ENCODE results near the gene APBA2.

The APBA2 gene

GRCh38 chr15:29123991-29124390 is 238.2 kb downstream of the APBA2 start:
- H3K27me3 Mint-ChIP-seq: no peaks in the 10 kb centered on the region
- H3K4me1 Mint-ChIP-seq: no peaks in the 10 kb centered on the region

GRCh38 chr15:29124581-29125381 is 239.0 kb downstream of the APBA2 start:
- H3K27ac Mint-ChIP-seq: no peak overlapping the region
- no peaks in the 10 kb centered on the region for H3K36me3 Mint-ChIP-seq
- no peak overlapping the region for H3K4me3 Mint-ChIP-seq
- no peak for ATAC-seq (replicated peaks)
- H3K9me3 Mint-ChIP-seq: no peaks in the 10 kb centered on the region
- DNase-seq: no peak
- H3K27me3 Mint-ChIP-seq: no peaks in the 10 kb centered on the region
- H3K4me1 Mint-ChIP-seq: no peaks in the 10 kb centered on the region

More at GRCh38 chr15:29123991-29124390, 238.2 kb downstream of the APBA2 start:
- Mint-ChIP-seq H3K36me3 (no peaks in the 10 kb centered on the region), H3K27ac (no peak overlapping the region), H3K4me3 (no peak overlapping the region), H3K9me3 (no peaks in the 10 kb centered on the region)
- ATAC-seq (replicated peaks) (no peak), DNase-seq (no peak)

- Mint-ChIP-seq H3K27ac (no peak overlapping the region), H3K27me3 (no peaks in the 10 kb centered on the region), H3K4me1 (no peaks in the 10 kb centered on the region), H3K36me3 (no peaks in the 10 kb centered on the region), H3K4me3 (no peak overlapping the region), H3K9me3 (no peaks in the 10 kb centered on the region)
- ATAC-seq (replicated peaks): no peak
- no peak for DNase-seq
Measured at GRCh38 chr15:29125382-29126207, 239.8 kb downstream of the APBA2 start.

GRCh38 chr15:29126208-29126536 is 240.4 kb downstream of the APBA2 start:
- H3K4me3 Mint-ChIP-seq: no peak overlapping the region
- no peaks in the 10 kb centered on the region for H3K9me3 Mint-ChIP-seq
- no peaks in the 10 kb centered on the region for H3K27me3 Mint-ChIP-seq
- no peaks in the 10 kb centered on the region for H3K4me1 Mint-ChIP-seq
- no peak for ATAC-seq (replicated peaks)
- no peak overlapping the region for H3K27ac Mint-ChIP-seq
- H3K36me3 Mint-ChIP-seq: no peaks in the 10 kb centered on the region
- DNase-seq: no peak

- Mint-ChIP-seq H3K27ac (no peak overlapping the region), H3K27me3 (peaks cover 0 to 4% of the 10 kb centered on the region in 2 donors), H3K4me3 (no peak overlapping the region), H3K36me3 (no peaks in the 10 kb centered on the region), H3K9me3 (no peaks in the 10 kb centered on the region), H3K4me1 (no peaks in the 10 kb centered on the region)
- DNase-seq (no peak), ATAC-seq (replicated peaks) (peak in 1 of 2 donors; percentile 29)
Measured at GRCh38 chr15:29126821-29127461, 241.2 kb downstream of the APBA2 start.

- Mint-ChIP-seq H3K27ac (no peak overlapping the region), H3K4me1 (no peaks in the 10 kb centered on the region), H3K27me3 (peaks cover 0 to 4% of the 10 kb centered on the region in 2 donors), H3K4me3 (no peak overlapping the region), H3K36me3 (no peaks in the 10 kb centered on the region), H3K9me3 (no peaks in the 10 kb centered on the region)
- ATAC-seq (replicated peaks) (no peak), DNase-seq (no peak)
Measured at GRCh38 chr15:29127506-29128430, 242.0 kb downstream of the APBA2 start.

GRCh38 chr15:29128671-29129070 is 242.9 kb downstream of the APBA2 start:
- Mint-ChIP-seq H3K27me3 (peaks cover 0 to 11% of the 10 kb centered on the region in 2 donors), H3K4me3 (no peak overlapping the region), H3K27ac (no peak overlapping the region), H3K9me3 (no peaks in the 10 kb centered on the region), H3K4me1 (no peaks in the 10 kb centered on the region), H3K36me3 (no peaks in the 10 kb centered on the region)
- no peak for DNase-seq
- ATAC-seq (replicated peaks): no peak

GRCh38 chr15:29129221-29129620 is 243.4 kb downstream of the APBA2 start:
- Mint-ChIP-seq H3K9me3 (peaks cover 0 to 1% of the 10 kb centered on the region in 2 donors), H3K4me1 (no peaks in the 10 kb centered on the region), H3K36me3 (no peaks in the 10 kb centered on the region), H3K4me3 (no peak overlapping the region), H3K27me3 (peaks cover 0 to 14% of the 10 kb centered on the region in 2 donors), H3K27ac (no peak overlapping the region)
- DNase-seq (no peak), ATAC-seq (replicated peaks) (no peak)

GRCh38 chr15:29129926-29130325 is 244.2 kb downstream of the APBA2 start:
- no peaks in the 10 kb centered on the region for H3K36me3 Mint-ChIP-seq
- H3K4me1 Mint-ChIP-seq: no peaks in the 10 kb centered on the region

GRCh38 chr15:29130476-29130875 is 244.7 kb downstream of the APBA2 start:
- no peak for DNase-seq
- Mint-ChIP-seq H3K36me3 (no peaks in the 10 kb centered on the region), H3K4me1 (no peaks in the 10 kb centered on the region), H3K27me3 (peaks cover 0 to 14% of the 10 kb centered on the region in 2 donors), H3K27ac (no peak overlapping the region), H3K9me3 (peaks cover 0 to 1% of the 10 kb centered on the region in 2 donors), H3K4me3 (no peak overlapping the region)
- ATAC-seq (replicated peaks): no peak

More at GRCh38 chr15:29129926-29130325, 244.2 kb downstream of the APBA2 start:
- Mint-ChIP-seq H3K27me3 (peaks cover 0 to 14% of the 10 kb centered on the region in 2 donors), H3K4me3 (no peak overlapping the region), H3K27ac (no peak overlapping the region), H3K9me3 (peaks cover 0 to 1% of the 10 kb centered on the region in 2 donors)
- DNase-seq (no peak), ATAC-seq (replicated peaks) (no peak)

GRCh38 chr15:29130951-29131839 is 245.4 kb downstream of the APBA2 start:
- no peak for DNase-seq
- Mint-ChIP-seq H3K4me1 (no peaks in the 10 kb centered on the region), H3K36me3 (no peaks in the 10 kb centered on the region), H3K4me3 (no peak overlapping the region), H3K27me3 (peaks cover 0 to 14% of the 10 kb centered on the region in 2 donors), H3K27ac (no peak overlapping the region), H3K9me3 (peaks cover 0 to 1% of the 10 kb centered on the region in 2 donors)
- no peak for ATAC-seq (replicated peaks)

GRCh38 chr15:29131840-29132420 is 246.2 kb downstream of the APBA2 start:
- H3K27ac Mint-ChIP-seq: no peak overlapping the region
- H3K36me3 Mint-ChIP-seq: no peaks in the 10 kb centered on the region
- DNase-seq (no peak), ATAC-seq (replicated peaks) (no peak)
- H3K27me3 Mint-ChIP-seq: peaks cover 0 to 14% of the 10 kb centered on the region in 2 donors
- no peak overlapping the region for H3K4me3 Mint-ChIP-seq
- H3K4me1 Mint-ChIP-seq: no peaks in the 10 kb centered on the region
- H3K9me3 Mint-ChIP-seq: peaks cover 0 to 1% of the 10 kb centered on the region in 2 donors

Data from stimulated activated naive B cell treated with anti-CD40 and anti-IgM and Interleukin-4, amounts not matched to agents 10 μg/mL and 1 μg/mL and 100 μg/mL, for 72 hours (primary cell).